GM18498 (cell line): Measurements from ENCODE around the gene CPT1A.

Experiments used
- ATAC-seq: cut with Tn5 transposase; IDR thresholded peaks from one replicate; pipeline ENCODE4 v1.9.1; 2021; ENCODE audit warnings: mild to moderate bottlenecking, moderate library complexity; ENCODE audit not compliant: unreplicated experiment

CPT1A gene

DNA sequence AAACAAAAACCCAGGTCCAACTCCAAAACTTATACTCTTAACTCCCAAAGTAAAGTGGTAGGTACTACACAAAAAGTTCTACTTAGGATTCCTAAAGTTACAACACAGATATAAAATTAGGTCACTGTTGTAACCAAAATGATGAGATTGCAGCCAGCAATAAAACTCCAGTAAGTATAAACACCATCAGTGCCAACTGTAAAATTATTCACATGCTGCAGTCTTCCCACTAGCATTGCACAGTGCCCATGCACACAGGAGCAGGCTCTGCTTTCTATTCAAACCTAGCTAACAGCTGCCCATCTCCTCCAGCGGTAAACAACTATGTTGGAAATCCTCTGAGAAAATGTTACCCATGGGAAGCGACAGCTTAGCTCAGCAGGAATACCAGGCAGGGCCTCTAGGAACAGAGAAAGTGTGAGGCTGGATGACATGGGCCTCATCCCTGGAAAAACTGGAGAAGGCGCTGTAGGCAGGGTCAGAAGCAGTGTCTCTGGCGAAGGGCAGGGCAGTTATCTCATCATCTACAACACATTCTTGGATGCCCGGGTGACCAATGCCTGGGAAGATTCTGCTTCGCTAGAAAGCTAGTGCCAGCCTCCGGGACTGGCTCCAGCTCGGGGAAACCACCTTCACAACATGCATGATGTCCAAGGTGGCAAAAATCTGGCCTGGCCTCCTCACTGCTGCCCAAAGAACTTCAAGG is 9.1 kb downstream of the CPT1A start:
- ATAC-seq, result no peak

DNA sequence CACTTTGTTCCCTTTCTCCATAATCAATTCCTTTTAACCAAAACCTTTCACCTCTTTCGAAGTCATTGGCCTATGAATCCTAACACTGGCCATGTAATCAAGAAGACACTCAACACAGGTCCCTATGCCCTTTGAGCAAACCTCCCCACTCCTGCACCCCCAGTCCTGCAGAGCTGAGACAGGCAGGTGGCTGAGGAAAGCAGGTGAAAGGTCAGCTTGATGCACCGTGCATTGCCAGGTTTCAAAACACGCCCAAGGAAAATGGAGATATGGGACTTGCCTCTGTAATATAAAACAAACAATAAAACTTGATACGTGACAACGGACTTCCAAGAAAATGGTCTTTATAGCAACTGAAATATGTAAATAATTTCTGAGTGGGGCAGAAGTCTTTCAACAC is 10.6 kb downstream of the CPT1A start:
- ATAC-seq, result no peak

- no peak for ATAC-seq
Measured at GRCh38 chr11:68829581-68829980, 12.1 kb downstream of the CPT1A start.

- no peak for ATAC-seq
Measured at GRCh38 chr11:68828957-68829356, 12.8 kb downstream of the CPT1A start.

DNA sequence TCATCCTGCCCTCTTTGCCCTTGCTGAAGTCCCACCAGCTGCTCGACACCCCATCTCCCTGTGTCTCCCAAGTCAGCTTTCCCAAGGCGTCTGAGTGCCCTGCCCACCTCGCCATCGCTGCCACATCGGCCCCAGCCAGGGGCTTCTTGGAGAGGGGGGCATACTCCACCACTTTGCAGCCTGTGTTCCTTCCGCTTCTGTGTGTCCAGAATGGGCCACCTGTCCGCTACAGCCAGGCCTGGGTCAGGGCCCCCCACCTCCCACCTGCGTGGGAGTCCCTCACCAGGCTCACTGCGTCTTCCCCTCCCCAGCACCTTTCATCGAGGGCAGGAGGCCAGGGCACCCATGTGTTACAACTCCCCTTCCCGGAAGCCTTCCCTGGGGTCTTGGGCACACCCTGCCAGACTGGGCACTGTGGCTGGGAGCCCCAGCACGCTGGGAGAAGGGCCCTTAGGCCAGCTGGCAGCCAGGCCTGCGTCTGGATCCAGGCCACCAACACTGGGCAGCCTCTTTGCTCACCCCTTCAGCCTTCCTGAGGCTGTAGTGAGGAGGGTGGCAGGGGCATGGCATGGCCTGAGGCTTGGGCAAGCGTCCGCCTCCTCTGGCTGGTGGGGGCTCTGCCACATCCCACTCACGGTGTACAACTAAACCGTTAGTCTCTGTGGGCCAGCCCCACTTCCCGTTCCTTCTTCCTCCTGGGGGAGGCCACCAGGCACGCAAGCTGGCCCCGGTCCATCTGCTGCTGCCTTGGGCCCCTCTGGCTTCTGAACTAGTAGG is 13.4 kb downstream of the CPT1A start:
- ATAC-seq, result no peak

GRCh38 chr11:68827733-68828132 is 14.0 kb downstream of the CPT1A start:
- ATAC-seq, result no peak

GRCh38 chr11:68826726-68827125 is 15.0 kb downstream of the CPT1A start:
- no peak for ATAC-seq

- no peak for ATAC-seq
Measured at GRCh38 chr11:68825571-68825970, 16.1 kb downstream of the CPT1A start.

GRCh38 chr11:68822546-68822945 is 19.2 kb downstream of the CPT1A start:
- no peak for ATAC-seq

DNA sequence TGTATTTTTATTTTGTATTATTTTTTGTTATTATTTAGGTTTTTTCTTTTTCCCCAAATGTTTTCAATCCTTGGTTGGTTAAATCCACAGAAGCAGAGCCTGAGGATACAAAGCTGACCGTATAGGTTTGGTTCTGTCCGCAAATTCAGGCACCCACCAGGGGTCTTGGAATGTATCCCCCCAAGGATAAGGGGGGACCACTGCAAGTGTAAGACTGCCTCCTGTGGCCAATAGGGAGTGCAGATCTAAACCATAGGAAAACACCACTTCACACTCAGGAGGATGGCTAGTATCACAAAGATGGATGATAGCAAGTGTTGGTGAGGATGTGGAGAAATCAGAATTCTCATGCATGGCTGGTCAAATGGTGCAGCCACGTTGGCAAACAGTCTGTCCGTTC is 20.0 kb downstream of the CPT1A start:
- ATAC-seq, result no peak

- ATAC-seq, result no peak
Measured at GRCh38 chr11:68819362-68819761, 22.4 kb downstream of the CPT1A start.

GRCh38 chr11:68818181-68818580 is 23.5 kb downstream of the CPT1A start:
- no peak for ATAC-seq

GRCh38 chr11:68817554-68817953 is 24.2 kb downstream of the CPT1A start:
- no peak for ATAC-seq

DNA sequence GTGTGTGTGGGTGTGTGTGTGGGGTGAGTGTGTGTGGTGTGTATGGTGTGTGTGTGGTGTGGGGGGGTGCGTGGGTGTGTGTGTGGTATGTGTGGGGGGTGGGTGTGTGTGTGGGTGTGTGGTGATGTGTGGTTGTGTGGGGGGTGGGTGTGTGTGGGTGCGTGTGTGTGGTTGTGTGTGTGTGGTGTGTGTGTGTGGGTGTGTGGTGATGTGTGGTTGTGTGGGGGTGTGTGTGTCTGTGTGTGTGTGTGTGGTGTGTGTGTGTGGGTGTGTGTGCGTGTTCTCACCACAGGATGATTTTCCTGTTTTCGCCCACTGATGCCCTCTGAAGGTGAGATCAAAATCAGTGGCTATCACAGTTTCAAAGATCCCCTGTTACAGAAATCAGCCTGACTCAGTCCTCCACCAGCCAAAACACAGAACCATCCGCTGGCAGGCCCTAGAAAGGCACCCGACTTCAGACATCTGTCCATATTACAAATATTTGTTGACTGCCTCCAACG is 24.7 kb downstream of the CPT1A start:
- ATAC-seq, result no peak

- no peak for ATAC-seq
Measured at GRCh38 chr11:68816251-68816776, 25.4 kb downstream of the CPT1A start.

- no peak for ATAC-seq
Measured at GRCh38 chr11:68813773-68814172, 27.9 kb downstream of the CPT1A start.

GRCh38 chr11:68812526-68812925 is 29.2 kb downstream of the CPT1A start:
- no peak for ATAC-seq

DNA sequence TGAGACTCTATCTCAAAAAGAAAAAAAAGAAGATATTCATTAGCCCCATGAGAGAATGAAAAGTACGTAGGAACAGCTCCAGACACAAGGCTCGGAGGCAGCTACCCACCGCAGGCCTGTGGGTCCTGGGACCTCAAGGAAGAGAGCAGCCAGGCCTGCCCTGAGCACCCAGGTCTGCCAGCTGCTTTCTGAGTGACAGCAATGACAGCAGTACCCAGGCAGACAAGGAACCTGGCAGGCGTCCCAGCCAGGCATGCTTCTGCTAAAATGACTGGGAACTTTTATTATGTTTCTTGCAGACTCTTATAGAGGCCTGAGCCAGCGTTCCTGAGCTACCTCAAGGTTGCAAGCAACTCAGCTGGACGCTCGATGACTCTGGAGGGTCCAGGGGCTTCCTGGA is 31.6 kb downstream of the CPT1A start:
- no peak for ATAC-seq

DNA sequence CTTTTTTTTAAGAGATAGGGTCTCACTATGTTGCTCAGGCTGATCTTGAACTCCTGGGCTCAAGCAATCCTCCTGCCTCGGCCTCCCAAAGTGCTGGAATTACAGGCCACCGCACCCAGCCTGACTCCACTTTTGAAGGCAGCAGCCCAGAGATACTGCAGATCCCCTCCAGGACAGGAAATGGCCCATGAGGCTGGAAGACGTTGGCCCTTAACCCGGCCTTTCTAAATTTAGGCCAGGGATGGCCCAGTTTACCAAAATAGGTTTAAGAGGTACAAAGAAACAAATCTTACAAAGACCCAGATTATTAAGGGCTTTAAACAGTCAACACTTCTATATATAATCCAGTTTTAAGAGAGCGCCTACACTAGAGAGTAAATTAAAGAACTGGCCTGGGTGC is 32.2 kb downstream of the CPT1A start:
- ATAC-seq, result no peak

- no peak for ATAC-seq
Measured at GRCh38 chr11:68808787-68809186, 32.9 kb downstream of the CPT1A start.

DNA sequence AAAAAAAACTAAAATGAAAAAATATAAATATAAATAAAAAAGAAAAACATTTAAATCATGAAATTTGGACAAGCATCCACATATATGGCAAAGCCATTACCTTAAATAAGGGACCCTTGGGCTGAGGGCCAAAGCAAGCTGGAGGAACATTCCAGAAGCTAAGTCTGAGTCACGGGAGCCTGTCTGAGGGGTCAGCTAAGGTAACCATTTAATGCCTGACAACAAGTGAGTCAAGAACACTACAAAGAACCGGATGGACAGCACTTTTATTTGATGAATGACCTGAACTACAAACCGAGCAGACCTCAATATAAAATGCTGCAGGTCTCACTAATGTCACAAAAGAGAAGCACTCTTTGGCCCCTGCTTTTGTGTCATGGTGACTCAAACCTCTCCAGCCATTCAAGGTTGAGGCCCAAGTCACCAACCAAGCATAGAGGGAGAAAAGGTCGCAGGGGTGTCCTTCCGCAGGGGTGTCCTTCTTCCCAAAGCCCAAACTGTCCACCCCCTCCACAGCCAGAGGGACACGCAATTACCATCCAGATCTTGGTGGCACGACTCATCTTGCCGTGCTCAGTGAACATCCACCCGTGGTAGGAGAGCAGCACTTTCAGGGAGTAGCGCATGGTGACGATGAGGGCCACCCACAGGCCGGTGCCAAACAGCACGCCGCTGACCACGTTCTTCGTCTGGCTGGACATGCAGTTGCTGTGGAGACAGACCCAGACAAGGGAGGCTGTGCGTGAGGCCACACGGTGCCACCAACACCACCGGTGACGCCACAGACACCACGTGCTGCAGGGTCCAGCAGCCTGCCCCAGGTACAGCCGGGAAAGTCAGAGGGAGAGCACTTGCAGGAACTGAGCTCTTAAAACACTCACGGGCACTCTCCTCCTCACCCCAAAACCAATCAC is 34.5 kb downstream of the CPT1A start:
- ATAC-seq, result no peak
